ENCODE results near the gene CLCN4.

The CLCN4 gene
- 0.21 to 8.0 (median 3.4) reads per million in 17 experiments for total RNA-seq

DNA sequence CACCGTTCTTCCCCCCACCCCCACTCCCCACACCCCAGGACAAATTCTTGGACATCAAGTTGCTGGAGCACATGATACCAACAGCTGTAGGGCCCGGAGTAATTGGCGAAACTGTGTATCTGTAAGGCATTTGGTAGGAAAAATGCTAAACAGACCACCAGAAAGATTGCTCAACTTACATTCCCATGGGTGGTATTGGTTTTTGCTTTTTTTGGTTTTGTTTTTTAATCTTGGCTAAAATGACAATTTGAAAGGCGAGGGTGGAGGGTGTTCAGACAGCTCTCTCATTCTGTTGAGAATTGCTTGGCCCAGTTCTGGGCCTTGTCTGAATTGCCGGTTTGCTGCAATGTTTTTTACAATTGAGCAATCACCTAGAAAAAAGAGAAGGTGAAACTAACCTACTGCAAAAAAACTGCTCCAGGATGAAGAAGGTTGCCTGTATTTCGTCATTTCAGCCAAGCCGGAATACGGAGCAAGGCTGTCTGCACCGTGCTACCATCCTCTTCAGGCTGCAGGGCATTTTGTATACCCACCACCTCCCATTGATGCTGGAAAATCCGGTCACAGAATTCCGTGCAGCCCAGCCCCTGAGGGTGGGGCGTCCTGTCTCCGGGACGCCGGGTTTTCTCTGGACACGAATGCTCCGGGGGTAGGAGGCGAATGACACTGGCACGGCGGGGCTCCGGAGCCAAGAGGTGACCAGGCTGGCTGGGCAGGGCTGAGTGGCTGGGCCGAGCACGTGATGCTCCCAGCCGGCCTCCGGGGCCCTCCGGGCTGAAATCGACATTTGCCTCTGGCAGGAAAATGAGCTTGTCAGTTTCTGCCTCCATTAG, at the start of gene CLCN4:
Gene CLCN4, plus strand, starts transcription at position 777 of the 833 bp plus-strand sequence. CDS start 28,058 bp downstream, outside the sequence.
- DNase-seq: peak; percentile 9 to 51 (median 42)

DNA sequence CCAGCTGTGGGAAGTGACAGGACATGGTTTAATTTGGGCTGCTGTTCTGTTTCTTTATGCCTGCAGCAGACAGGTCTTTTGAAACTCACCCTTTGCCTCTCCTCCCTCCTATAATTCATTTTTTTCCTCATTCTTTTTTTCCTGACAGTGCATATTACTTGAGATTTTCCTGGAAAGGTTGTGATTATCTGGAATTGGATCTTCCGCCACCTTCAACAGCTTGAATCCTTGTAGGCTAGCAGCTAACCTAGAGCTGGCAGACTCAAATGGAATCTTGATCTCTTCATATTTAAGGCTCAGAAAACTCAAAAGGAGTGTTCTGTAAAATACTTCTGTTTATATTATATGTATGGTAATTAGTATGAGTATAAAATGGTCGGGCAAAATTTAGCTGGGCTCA, 49.3 kb upstream of the CLCN4 start:
- no peak for DNase-seq

DNA sequence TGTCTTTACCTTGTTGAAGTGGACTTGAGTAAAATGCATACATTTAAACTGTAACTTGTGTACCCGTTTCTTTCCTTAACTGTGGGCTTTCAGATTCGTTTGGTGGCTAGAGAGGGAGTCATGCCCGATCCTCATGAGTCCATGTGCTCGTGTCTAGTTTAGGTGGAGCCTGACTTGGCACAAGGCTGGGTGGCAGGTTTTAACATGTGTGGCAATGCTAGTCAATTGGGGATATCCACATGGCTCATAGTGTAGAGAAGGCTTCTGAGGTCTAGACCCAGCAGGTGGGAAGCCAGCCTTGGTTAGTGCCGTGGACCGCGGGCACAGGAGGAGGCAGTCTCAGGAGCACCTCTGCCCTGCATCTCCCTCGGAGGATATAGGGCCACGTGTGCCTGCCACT, 48.5 kb upstream of the CLCN4 start:
- DNase-seq: no peak

DNA sequence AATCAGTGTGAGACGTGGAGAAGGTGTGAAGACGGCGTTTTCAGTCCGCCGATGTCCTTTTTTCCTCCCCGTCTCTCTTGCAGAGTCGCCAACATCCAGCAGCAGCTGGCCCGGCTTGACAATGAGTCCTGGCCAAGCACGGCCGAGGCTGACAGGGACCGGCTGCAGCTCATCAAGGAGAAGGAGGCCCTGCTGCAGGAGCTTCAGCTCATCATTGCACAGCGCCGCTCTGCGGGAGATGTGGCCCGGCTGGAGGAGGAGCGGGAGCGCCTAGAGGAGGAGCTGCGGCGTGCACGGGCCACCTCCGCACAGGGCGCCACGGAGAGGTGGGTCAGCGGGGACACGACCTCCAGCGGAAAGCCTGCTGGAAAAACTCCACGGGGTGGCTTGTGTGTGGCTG, 47.1 kb upstream of the CLCN4 start:
- DNase-seq: no peak

DNA sequence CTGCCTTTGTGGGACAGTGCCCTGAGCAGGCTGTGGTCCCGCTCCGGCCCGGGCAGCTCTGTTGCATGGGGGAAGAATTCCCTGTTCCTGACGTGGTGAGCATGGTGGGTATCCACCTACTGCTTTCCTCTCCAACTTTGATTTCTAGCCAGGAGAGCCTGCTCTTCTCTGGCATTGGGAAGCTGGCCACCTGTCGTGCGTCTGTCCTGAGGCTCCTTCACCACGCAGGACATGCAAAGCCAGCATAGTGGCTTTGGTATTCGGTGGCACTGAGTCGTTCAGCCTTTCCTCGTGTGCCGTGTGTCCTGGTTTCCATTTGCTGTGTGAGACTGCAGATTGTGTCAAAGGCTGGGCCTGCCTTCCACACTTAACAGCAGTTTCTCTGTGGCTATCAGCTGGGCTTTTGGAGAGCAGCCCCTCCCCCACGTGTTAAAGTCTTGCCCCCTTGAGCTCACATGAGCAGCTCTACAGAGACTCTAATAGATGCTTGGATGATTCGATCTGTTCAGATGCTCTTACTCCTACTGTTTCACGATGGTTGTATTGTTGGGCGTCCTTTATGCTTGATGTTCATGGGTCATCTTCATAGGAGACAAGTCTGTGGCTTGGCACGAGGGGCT, 46.3 kb upstream of the CLCN4 start:
- DNase-seq: no peak

DNA sequence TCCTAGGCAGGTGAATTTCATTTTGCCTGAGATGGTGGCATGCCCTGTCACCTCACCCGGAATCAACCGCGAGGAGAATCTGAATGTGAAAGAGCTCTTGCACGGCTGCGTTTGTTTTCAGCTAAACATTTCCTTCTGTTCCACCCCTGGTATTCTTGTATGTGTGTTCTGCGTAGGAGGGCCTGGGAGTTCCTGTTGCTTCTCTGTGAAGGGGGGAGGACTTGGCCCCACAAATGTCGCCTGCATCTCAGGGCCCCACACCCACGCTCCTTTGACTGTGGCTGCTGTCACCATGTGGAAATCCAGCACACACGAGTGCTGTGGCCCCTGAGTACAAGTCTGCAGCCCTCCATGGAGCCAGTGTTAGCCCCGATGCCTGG, 45.8 kb upstream of the CLCN4 start:
- DNase-seq: peak; percentile 54 to 83 (median 82)

DNA sequence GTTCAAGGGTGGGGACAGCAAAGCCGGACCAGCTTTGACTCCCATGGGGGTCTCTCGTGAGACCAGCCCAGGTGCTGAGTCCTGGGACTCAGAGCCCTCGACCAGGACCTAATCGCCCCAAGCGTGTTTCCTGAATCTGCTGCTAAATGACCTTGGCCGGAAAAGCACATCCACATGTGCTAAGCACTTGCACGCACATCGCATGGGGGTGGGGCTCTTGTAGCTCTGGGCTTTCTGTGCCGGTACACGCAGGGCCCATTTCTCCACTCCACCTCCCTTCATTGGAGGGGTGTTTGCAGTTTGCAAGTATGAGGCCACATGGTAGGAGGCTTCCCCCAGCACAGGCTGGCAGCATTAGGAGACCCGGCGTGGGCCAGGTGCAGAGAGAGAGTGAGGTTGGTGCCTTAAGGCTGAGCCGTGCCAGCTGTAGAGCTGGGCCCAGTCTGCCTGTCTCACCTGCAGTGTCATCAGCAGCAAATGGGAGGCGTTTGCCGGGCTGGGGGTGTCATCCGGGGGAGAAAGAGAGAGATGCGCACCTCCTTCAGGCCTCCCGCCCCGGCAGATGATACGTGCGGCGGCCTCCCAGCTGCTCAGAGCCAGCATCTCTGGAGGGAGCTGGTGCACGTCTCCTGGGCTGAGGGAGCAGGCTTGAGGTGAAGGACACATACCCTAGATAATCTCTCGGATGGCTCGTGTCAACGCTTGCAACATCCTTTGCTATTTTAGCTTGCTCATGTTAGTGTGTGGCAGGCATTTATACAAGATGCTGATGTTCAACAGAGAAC, 45.2 kb upstream of the CLCN4 start:
- peak in 3 of 4 experiments; percentile 39 to 48 (median 46) for DNase-seq

DNA sequence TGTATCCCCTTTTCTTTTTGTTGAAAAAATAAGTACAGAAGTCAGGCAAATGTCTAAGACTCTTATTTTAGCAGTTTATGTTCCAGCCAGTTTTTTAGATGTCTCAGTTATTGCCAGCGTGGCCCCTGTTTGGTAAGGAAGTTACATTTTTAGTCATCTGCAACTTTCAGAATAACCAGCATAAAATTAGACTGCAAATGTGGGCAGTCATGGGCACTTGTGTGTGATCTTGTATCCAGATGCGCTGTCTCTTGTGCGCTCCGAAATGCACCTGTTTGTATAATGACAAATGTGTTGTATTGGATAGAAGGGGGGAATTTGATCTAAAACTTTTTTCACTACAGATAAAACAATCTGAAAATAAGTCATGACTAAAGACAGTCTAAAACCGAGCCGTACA, 44.3 kb upstream of the CLCN4 start:
- peak in 1 of 4 experiments; percentile 17 for DNase-seq

DNA sequence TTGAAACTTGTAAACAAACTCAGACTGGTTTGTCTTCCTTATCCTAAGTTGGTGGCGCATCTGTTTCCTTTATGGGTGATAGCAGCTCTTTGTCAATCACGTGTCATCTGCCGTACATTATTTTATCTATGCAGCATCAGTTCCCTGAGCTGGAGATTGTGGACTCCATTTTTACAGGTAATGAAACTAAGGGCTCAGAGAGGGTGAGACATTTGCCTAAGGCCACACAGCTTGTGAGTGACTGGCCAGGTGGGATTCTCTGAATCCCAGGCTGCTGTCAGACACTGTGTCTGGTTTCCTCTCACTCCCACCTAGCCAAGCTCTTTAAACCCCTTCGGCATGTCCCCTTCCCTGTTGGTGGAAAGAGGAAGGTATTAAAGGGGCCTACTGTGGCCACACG, 41.7 kb upstream of the CLCN4 start:
- no peak for DNase-seq

DNA sequence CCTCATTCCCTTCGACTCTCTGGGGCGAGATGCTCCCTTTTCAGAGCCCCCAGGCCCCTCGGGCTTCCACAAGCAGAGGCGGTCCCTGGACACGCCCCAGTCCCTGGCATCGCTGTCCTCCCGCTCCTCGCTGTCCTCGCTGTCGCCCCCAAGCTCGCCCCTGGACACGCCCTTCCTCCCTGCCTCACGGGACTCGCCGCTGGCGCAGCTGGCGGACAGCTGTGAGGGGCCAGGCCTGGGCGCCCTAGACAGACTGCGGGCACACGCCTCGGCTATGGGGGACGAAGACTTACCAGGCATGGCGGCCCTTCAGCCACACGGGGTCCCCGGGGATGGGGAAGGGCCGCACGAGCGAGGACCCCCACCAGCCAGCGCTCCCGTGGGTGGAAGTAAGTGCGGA, 39.5 kb upstream of the CLCN4 start:
- no peak for DNase-seq

DNA sequence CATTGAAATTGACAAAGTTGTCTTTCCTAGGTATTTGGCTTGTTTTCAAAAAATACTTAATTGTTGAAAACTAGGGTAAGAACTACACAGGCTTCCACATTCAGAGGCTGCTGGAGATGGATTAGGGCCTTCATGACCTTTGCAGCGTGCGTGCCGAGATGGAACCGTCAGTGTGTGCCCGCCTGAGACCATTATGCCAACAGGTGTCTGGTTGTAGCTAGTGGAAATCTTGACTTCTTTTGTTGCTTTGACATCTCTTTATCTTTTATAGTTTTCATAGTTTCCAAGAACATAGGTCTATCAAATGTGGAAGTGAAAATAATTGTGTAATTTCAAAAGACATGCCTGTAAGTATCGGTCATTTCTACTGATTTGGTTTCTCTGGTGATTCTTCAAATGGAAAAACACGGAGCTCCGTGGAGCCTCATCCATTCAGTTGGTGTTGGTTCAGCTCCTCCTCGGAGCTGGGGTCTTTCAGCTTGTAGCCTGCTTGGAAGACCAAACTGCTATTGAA, 38.9 kb upstream of the CLCN4 start:
- peak in 2 of 4 experiments; percentile 31 to 42 for DNase-seq

DNA sequence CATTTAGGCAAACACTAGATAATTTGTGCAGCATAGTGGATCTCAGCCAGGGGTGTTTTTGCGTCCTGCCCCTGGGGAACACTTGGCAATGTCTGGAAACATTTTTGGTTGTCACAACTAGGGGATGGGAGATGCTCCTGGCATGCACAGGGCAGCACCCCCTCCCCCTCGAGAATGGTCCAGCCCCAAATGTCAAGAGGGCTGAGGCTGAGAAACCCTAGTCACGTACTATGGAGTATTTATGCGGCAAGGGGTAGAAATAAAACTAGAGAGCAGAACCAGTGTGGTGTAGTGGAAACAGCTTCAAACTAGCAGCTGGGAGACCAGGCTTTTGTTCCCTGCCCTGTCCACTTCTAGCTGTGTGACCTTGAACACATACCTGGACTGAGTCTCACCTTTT, 38.2 kb upstream of the CLCN4 start:
- no peak for DNase-seq

DNA sequence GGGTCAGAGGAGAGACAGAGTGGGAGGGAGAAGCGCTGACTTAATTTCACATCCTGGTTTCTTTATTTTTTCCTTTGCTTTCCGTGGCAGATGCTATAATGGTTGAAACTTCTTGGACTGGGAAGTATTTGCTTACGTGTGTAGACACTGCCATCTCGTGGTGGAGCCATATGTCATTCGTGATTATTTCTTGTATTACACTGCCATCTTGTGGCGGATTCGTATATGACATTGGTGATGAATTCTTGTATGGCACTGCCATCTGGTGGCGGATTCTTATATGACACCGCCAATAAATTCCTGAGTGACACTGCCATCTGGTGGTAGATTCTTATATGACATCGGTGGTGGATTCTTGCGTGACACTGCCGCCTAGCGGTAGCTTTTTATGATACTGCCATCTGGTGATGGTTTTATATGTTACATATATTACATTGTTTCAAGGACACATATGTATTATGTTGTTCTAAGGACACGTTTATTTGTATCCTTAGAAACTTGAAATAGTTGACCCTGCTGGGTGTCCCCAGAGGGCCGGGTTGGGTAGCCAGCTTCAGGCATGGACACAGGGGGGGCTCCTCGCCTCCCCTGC, 37.3 kb upstream of the CLCN4 start:
- peak; percentile 66 to 87 (median 80) for DNase-seq

DNA sequence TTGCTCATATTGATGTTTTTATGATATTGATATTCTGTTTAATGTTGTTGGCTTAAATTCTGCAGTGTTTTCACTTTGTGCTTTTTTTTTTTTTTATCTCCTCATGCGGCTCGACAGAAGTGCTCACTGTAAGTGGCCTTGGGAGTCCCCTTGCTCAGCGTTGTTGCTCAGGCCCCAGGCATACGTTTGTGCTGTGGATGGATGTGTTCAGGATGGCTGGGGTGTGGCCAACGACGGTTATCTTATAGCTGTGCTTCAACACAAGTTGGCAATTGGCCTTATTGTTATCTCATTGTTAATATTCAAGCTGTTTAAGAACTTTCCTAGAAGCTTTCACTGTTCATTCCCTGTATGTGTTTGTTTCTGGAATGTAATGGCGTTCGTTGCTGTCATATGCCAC, 36.4 kb upstream of the CLCN4 start:
- no peak for DNase-seq

DNA sequence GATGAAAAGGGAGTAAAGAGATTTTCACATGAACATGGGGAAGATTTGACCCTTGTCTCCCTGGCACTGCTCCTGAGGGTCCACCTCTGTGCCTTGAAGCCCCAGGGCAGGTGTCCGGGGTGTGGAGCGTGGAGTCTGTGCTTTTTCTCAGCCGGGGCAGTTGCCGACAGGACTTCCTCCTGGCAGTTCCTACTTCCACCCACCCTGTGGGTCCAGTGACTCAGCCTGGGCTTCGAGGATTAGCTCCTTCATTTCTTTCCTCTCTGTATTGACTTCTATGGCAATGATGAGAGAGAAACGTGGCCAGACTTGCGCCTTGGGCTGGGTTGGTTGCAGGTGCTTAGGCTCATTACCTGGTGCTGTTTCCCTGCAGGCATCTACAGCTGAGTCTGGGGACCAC, 35.9 kb upstream of the CLCN4 start:
- DNase-seq: peak; percentile 54 to 73 (median 69)

DNA sequence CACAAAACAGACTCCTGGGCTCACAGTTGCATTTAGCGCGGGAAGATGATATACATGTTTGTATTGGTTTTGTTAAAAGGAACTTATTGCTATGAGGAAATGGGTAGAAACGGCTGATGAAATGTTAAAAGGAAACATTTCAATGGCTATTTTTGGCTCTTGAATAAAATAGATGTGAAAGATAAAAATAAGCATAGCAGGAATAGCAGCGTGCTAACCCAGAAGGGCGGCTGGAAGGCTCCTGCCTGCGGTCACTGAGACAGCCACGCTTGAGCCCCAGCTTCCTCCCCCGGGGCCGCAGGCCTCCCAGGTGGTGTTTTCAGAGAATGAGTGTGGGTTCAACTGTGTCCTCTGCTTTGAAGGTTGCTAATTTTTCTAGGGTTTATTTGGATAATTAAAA, 35.0 kb upstream of the CLCN4 start:
- peak in 3 of 4 experiments; percentile 56 to 64 (median 59) for DNase-seq

DNA sequence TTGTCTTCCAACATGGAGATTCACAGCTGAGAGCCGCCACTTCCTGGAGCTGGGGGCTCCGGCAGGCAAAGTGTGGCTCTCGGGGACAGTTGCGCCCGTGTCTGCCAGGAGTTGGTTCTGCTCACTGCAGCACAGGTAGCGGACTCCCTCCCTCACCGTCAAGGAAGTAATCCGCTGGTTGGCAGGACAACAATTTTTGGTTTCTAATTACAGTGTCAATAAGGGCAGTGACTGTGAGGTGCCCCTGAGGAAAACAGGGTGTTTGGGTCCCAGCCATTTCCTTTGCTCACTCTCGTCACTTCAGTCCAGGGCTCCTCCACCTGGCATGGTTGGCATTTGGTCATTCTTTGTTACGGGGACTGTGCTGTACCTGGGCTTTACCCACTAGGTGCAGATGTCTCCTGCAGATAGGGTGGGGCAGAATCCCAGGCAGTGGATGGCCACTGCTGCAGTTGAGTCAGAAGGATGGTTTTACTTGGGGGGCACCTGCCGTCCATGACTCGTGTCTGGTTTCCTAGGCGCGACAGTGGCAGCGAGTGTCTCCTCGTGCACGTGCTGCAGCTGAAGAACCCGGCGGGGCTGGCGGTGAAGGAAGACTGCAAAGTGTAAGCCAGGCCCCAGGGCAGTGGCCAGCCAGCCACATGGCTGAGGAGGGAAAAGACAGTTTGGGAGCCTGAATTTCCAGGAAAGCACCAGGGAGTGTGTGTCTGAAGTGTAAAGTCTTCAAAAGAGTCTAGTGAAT, 32.1 kb upstream of the CLCN4 start:
- DNase-seq: no peak

DNA sequence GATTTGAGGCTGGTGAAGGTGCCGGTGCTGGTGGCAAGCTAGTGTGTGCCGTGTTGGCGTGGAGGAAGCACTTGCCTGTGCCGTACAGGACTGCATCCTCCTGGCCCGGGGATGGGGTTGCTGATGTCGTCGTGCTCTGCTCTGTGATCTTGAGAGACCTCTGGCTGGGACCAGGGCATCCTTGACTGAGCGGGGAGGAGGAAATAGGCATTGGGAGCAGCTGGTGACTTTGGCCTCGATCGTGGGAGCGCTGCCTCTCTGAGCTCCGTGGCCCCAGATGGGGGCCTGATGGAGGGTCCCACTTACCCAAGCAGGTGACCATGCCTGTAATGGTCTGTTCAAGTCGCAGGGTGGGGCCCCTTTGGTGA, 31.5 kb upstream of the CLCN4 start:
- no peak for DNase-seq

DNA sequence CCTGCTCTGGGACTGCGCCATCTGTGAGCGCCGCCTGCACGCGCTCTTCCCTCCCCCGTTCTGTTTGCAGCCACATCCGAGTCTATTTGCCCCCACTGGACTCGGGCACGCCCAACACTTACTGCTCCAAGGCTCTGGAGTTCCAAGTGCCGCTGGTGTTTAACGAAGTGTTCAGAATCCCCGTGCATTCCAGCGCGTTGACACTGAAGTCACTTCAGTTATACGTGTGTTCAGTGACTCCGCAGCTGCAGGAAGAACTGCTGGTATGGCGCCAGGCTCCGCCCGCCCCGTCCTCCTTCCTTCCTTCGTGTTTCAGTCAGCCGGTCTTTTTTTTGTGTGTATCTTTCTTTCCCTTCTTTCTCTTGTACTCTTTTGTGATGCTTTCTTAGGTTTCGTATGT, 30.7 kb upstream of the CLCN4 start:
- DNase-seq: no peak

DNA sequence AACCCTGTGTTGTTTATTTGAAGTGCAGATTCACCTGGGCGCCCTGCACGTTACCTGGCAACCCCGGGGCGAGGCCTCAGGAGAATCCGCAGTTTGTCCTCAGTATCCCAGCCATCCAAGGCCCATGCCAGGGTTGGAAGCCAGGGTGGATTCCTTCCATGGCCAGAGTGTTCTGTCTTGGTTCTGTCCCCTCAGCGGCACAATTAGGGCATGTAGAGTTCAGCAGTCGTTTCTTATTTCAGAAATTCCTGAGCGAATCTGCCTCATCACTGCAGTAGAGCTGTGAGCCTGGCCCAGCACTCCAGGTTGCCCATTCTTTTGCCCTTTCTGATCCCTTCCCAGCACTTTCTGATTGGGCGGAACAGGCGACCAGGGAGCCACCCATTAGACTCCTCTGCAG, 29.9 kb upstream of the CLCN4 start:
- DNase-seq: no peak

DNA sequence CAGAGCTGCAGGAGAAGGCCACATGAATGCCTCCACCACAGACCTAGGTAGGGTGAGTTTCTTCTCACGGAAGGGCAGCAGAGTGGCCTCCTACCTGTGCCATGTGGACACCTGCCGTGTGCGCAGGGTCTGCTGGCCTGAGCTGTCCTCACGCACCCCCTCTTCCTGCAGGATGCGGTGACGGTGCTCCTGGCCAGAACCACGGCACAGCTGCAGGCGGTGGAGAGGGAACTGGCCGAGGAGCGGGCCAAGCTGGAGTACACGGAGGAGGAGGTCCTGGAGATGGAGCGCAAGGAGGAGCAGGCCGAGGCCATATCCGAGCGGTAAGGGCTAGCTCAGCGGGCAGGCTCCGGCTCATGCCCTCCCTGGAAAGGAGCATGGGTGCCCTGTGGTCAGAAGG, 28.4 kb upstream of the CLCN4 start:
- DNase-seq: no peak

DNA sequence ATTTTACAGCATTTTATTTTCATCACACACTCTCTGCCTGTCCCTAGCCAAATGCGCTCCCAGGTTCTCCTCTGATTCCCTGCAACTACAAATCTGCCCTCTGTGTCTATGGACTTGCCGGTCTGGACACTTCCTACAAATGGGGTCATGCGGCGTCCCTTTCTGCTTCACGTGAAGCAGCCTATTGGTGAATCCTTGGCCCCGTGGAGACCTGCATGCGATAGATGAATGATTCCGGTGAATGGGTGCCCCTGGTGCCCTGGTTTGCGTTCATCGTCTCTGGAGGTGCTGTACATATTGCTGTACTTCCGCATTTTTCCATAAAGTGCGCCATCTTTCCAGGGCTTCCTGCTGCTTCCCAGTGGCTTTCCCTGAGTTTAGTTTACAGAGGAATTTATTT, 27.5 kb upstream of the CLCN4 start:
- no peak for DNase-seq

Data from suppressor macrophage (primary cell).